HG03135 (cell line): Measurements from ENCODE around the gene RBM47.

Experiments used
- ATAC-seq: cut with Tn5 transposase; IDR thresholded peaks from one replicate; pipeline ENCODE4 v1.9.1; 2021; ENCODE audit warnings: mild to moderate bottlenecking, moderate library complexity; ENCODE audit not compliant: unreplicated experiment

RBM47 gene

DNA sequence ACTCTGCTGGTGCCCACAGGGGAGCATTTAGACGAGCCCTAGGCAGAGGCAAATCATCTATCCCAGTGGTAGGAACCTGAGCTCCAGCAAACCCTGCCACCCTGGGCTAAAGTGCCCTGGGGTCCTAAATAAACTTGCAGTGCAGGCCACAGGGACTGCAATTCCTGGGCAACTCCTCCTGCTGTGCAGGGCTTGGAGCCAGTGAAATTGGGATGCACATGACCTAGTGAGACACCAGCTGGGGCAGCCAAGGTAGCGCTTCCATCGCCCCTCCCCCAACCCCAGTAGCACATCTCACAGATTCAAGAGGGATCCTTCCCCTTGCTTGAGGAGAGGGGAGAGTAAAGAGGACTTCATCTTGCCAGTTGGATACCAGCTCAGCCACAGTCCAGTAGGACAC, 250.4 kb downstream of the RBM47 start:
- ATAC-seq = no peak

DNA sequence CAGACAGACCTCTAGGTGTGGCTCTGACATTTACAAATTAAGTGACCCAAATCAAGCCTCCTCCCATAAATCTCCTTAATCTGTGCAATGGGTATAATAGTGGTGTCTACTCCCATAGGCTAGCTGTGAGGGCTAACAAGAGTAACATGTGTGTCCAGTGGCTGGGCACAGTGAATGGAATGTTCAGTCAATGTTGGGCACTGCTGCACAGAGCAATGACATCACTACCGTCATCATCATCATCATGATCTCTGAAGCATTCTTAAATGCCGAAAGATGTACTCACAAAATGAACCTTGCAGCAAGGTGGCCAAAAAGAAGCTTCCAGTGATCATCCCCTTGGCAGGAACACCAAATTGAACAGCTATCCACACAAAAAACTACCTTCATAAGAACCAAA, 251.0 kb downstream of the RBM47 start:
- no peak for ATAC-seq

DNA sequence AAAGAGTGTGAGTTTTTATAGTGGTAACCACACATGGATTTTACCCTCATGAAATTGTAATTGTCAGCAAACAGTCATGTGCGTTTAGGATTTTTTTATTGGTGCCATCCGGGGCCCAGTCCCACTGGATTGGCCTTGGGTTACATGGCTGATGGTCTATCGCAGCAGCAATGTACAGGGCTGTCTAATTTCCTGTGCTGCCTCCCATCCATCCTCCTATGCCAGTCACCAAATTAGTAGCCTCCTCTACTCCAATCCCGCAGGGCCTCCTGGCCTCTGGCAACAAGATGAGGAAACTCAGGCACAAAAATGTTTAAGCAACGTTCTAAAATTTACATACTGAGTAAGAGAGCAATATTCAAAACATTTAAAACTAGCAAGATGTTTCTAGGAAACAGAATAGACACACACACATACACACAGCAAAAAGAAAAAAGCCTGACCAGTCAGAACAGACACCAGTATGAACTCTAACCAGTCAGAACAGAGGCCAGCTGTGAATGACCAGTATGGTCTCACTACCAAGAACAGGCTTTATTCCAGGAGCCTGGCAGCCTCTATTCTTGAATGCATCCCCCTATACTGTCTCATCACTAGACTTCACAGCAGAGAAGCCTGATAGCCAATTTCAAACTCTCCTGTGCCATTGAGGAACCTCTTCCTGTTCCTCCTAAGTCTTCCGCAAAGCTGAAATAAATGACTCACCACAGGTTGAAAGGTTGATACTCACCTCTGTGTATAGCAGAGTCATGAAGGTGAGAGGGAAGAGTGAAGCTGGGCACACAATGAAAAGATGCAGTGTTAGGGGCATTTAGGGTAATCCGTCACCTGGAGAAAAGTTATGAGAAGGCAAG, 251.9 kb downstream of the RBM47 start:
- ATAC-seq = no peak

DNA sequence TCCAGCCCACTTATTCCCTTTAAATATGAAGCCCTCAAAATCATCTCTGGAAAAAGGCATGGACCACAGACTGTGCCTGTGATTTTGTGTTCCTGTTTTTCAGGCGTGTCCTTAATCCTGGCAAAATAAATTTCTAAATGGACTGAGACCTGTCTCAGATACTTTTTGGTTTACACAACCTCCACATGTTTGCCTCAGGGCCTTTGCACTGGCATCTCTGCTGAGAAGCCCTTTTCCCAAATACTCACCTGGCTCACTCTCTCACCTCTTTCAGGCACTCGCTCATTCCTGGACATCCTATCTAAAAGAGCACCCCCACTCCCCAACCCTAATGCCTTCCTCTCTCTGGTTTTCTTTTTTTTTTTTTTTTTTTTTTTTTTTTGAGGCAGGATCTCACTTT, 254.0 kb downstream of the RBM47 start:
- ATAC-seq = no peak

DNA sequence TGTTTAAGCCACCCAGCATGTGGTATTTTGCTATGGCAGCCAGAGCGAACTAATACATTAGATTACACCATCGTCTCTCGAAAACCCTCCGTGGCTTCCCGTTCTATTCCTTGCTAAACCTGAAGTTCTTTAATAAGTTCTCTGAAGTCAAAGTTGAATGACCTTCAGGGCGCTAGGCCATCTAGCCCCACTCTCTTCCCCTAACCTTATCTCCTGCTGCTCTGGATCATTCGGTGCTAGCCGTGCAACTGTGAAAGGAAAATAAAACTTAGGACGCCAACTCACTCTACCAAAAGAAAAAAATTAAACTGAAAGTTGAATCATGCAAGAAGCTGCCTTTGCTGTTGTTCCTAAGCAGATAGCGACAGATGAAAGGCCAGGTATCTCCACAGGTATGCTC, 254.6 kb downstream of the RBM47 start:
- no peak for ATAC-seq

DNA sequence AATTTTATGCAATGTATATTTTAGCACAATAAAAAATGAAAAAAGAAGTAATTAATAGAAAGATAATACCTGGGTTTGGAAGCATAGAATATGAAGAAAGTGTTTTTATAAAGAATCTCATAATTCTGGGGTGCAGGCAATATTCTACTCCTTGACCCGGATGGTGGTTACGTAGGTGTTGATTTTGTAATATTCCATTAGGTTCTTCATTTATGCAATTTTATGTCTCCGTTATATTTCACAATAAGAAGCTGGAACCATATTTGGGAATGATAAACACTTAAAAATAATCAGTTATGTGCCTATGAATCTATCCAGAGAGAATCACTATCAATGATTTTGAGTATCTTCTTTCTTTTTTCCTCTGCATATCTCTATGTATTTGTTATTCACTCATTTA, 256.0 kb downstream of the RBM47 start:
- no peak for ATAC-seq
